ENCODE measurements around the gene TSPAN15.

TSPAN15 gene

DNA sequence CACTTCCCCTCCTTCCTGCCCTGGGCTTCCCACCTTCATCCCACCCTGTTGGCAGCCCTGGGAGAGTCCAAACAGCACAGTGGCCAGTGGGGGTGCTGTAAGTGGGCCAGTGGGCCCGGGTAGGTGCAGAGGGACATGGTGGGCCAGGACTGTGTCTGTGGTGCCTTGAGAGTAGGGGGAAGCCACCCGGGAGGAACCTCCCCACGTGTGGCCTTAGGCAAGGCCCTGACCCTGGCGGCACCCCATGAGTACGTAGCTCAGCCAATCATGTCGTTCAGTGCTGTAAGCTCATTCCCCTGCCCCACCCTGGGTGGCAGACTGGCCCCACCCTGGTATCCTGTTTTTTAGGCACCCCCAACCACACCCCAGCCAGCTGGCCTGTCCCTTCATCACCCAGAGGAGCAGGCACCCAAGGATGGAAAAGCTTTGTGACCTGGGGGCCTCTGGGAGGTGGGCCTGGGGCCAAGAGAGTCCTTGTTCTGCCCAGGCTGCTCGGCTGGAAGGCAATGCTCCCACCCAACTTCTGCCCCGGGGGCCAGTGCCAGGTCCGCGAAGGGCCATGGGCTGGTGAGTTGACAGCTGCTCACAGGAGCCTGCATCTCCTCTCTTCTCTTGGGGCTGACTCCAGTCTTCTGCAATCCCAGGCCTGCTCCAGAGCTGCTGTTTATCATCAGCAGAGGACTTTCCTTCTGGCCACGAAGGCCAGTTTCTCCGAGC lies 41.6 kb downstream of the TSPAN15 start:
- no peak for DNase-seq (ENCODE audit: low spot score)
- TF ChIP-seq, protein P1, sequence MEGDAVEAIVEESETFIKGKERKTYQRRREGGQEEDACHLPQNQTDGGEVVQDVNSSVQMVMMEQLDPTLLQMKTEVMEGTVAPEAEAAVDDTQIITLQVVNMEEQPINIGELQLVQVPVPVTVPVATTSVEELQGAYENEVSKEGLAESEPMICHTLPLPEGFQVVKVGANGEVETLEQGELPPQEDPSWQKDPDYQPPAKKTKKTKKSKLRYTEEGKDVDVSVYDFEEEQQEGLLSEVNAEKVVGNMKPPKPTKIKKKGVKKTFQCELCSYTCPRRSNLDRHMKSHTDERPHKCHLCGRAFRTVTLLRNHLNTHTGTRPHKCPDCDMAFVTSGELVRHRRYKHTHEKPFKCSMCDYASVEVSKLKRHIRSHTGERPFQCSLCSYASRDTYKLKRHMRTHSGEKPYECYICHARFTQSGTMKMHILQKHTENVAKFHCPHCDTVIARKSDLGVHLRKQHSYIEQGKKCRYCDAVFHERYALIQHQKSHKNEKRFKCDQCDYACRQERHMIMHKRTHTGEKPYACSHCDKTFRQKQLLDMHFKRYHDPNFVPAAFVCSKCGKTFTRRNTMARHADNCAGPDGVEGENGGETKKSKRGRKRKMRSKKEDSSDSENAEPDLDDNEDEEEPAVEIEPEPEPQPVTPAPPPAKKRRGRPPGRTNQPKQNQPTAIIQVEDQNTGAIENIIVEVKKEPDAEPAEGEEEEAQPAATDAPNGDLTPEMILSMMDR (IDR thresholded peaks at IDR 0.05; ENCODE audit: extremely low read depth, missing control alignments) = no peak

GRCh38 chr10:69494626-69495558 lies 43.6 kb downstream of the TSPAN15 start:
- TF ChIP-seq, protein P1 (IDR thresholded peaks at IDR 0.05; ENCODE audit: extremely low read depth, missing control alignments) = no peak
- DNase-seq (ENCODE audit: low spot score) = no peak

DNA sequence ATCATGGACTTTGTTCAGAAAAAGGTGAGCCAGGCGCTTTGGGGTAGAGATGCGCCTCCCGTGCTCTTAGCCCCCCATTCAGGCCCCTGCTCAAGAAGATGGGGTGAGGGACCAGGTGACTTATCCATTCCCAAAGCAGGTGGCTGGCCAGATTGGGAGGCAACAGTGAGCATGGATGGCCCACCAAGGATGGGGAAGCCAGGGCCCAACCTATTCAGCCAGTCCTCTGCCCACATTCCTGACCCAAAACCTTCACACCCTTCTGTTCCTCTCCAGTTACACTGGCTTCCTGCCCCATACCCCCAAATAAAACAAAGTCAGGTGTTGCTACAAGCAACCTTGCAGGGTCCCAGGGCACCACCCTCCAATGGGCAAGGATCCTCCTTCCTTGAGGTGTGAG lies 44.4 kb downstream of the TSPAN15 start:
- no peak for DNase-seq (ENCODE audit: low spot score)
- TF ChIP-seq, protein P1 (IDR thresholded peaks at IDR 0.05; ENCODE audit: extremely low read depth, missing control alignments) = no peak

- DNase-seq (ENCODE audit: low spot score) = no peak
These were observed 45.3 kb downstream of the TSPAN15 start for GRCh38 chr10:69496352-69497230.

GRCh38 chr10:69497231-69497561 lies 45.9 kb downstream of the TSPAN15 start:
- TF ChIP-seq, protein P1 (IDR thresholded peaks at IDR 0.05; ENCODE audit: extremely low read depth, missing control alignments) = no peak
- DNase-seq (ENCODE audit: low spot score) = no peak

More at GRCh38 chr10:69496352-69497230, 45.3 kb downstream of the TSPAN15 start:
- TF ChIP-seq, protein P1 (IDR thresholded peaks at IDR 0.05; ENCODE audit: extremely low read depth, missing control alignments) = no peak

DNA sequence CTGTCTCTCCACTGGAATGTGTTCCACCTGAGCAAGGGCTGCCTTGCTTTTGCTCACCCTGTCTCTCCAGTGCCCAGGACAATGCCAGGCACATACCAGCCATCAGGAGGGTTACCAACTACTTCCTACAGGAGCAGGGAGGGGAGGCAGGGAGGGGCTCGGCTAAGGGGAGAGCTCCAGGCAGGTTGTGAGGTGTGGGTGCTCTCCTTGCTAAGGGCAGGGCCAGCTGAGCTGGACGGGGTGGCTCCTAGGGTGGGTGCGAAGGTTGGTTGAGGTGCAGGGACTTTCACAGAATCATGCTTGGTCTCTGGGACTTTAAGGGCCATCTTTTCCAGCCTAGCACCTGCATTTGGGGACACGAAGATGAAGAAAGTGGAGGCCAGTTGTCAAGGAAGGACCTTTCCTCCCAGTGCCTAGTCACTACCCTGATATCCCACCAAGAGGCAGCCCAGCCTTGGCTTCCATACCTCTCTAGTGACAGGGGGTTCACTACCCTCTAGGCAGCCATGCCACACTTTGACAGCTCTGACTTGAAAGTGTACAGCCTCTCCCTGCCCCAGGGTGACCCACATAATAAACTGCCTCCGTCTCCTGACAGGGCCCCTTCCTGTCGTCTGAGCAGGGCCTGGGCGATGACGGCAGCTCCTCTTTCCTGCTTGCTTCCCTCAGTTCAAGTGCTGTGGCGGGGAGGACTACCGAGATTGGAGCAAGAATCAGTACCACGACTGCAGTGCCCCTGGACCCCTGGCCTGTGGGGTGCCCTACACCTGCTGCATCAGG lies 46.5 kb downstream of the TSPAN15 start:
- no peak for DNase-seq (ENCODE audit: low spot score)
- TF ChIP-seq, protein P1 (IDR thresholded peaks at IDR 0.05; ENCODE audit: extremely low read depth, missing control alignments) = no peak
